Activated T-cell treated with anti-CD3 and anti-CD28 coated beads, Interleukin-2, amount 50 U/mL, for 72 hours (primary cell): Measurements from ENCODE around the gene PTGS2. TPM values are rescaled to one million over a fixed set of nuclear protein-coding genes. Genes with fewer than 3 reads are reported as not detected.

Source experiments
- ATAC-seq, 2 donors: fragments of 150-1000 bp; cut with Tn5 transposase; replicated peaks in 1 of 2; 2 replicates each; pipeline ENCODE4 v1.10.0; 2021; ENCODE audit warnings: moderate library complexity in 2 of 2, mild to moderate bottlenecking in 1 of 2
- DNase-seq, 2 donors: peaks; one replicate each; pipeline ENCODE4 v3.0.0; 2021 to 2022; ENCODE audit warnings: mixed read lengths in 1 of 2
- H3K27ac Mint-ChIP-seq: one replicate; pipeline ENCODE4 v1.8.0; 2022; ENCODE audit warnings: mild to moderate bottlenecking, moderate library complexity, mixed read lengths
- H3K27me3 Mint-ChIP-seq: one replicate; pipeline ENCODE4 v1.8.0; 2022; ENCODE audit warnings: low read depth, mixed read lengths
- H3K36me3 Mint-ChIP-seq, 2 donors: one replicate each; pipeline ENCODE4 v1.8.0; 2022; ENCODE audit warnings: mixed read lengths in 2 of 2, mild to moderate bottlenecking in 1 of 2; ENCODE audit not compliant: insufficient read depth in 2 of 2
- H3K4me1 Mint-ChIP-seq: one replicate; pipeline ENCODE4 v1.8.0; 2022; ENCODE audit warnings: low read depth, mixed read lengths
- H3K4me3 Mint-ChIP-seq, 2 donors: one replicate each; pipeline ENCODE4 v1.8.0; 2022; ENCODE audit warnings: mild to moderate bottlenecking in 2 of 2, mixed read lengths in 2 of 2, moderate library complexity in 2 of 2
- H3K9me3 Mint-ChIP-seq, 2 donors: one replicate each; pipeline ENCODE4 v1.8.0; 2022; ENCODE audit warnings: mixed read lengths in 2 of 2
- total RNA-seq, 2 donors: library from RNA; stranded (reverse); gene quantifications; one replicate each; pipeline ENCODE4 v1.2.3, GENCODE V29; 2022

PTGS2 gene
- 10 to 100 TPM; 10.9 to 32.4 TPM for total RNA-seq

DNA sequence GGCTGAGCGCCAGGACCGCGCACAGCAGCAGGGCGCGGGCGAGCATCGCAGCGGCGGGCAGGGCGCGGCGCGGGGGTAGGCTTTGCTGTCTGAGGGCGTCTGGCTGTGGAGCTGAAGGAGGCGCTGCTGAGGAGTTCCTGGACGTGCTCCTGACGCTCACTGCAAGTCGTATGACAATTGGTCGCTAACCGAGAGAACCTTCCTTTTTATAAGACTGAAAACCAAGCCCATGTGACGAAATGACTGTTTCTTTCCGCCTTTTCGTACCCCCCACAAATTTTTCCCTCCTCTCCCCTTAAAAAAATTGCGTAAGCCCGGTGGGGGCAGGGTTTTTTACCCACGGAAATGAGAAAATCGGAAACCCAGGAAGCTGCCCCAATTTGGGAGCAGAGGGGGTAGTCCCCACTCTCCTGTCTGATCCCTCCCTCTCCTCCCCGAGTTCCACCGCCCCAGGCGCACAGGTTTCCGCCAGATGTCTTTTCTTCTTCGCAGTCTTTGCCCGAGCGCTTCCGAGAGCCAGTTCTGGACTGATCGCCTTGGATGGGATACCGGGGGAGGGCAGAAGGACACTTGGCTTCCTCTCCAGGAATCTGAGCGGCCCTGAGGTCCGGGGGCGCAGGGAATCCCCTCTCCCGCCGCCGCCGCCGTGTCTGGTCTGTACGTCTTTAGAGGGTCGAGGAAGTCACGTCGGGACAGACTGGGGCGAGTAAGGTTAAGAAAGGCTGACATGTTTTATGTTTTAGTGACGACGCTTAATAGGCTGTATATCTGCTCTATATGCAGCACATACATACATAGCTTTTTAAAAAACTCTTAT lies at the start of gene PTGS2:
PTGS2 (minus strand) TSS at position 179 of the 817 bp plus-strand sequence; CDS start at position 46, 133 bp downstream.
- peak; percentile 65 to 76 for DNase-seq
- H3K27ac Mint-ChIP-seq = peak within 1 kb of the TSS; percentile 68
- peak; percentile 97 to 99 for ATAC-seq
- H3K4me3 Mint-ChIP-seq = peak within 1 kb of the TSS; percentile 85 to 92
- peaks cover 0 to 2% of the 10 kb centered on the region in 2 donors for H3K36me3 Mint-ChIP-seq
- no peaks in the 10 kb centered on the region for H3K9me3 Mint-ChIP-seq
- H3K4me1 Mint-ChIP-seq = peaks cover 22% of the 10 kb centered on the region
- H3K27me3 Mint-ChIP-seq = peaks cover 69% of the 10 kb centered on the region

GRCh38 chr1:186722711-186723309 lies 42.6 kb upstream of the PTGS2 start:
- H3K4me1 Mint-ChIP-seq = no peaks in the 10 kb centered on the region
- H3K27ac Mint-ChIP-seq = no peak overlapping the region

GRCh38 chr1:186717286-186717685 lies 37.1 kb upstream of the PTGS2 start:
- Mint-ChIP-seq H3K27me3 (peaks cover 4% of the 10 kb centered on the region), H3K27ac (no peak overlapping the region), H3K9me3 (no peaks in the 10 kb centered on the region), H3K4me1 (no peaks in the 10 kb centered on the region), H3K4me3 (no peak overlapping the region), H3K36me3 (no peaks in the 10 kb centered on the region)
- ATAC-seq (no peak), DNase-seq (no peak)

More at GRCh38 chr1:186722711-186723309, 42.6 kb upstream of the PTGS2 start:
- no peaks in the 10 kb centered on the region for H3K27me3 Mint-ChIP-seq
- no peak overlapping the region for H3K4me3 Mint-ChIP-seq
- peaks cover 2 to 3% of the 10 kb centered on the region in 2 donors for H3K36me3 Mint-ChIP-seq
- peaks cover 9% of the 10 kb centered on the region in 2 donors for H3K9me3 Mint-ChIP-seq
- peak in 1 of 2 donors; percentile 35 for ATAC-seq
- peak; percentile 35 to 41 for DNase-seq

DNA sequence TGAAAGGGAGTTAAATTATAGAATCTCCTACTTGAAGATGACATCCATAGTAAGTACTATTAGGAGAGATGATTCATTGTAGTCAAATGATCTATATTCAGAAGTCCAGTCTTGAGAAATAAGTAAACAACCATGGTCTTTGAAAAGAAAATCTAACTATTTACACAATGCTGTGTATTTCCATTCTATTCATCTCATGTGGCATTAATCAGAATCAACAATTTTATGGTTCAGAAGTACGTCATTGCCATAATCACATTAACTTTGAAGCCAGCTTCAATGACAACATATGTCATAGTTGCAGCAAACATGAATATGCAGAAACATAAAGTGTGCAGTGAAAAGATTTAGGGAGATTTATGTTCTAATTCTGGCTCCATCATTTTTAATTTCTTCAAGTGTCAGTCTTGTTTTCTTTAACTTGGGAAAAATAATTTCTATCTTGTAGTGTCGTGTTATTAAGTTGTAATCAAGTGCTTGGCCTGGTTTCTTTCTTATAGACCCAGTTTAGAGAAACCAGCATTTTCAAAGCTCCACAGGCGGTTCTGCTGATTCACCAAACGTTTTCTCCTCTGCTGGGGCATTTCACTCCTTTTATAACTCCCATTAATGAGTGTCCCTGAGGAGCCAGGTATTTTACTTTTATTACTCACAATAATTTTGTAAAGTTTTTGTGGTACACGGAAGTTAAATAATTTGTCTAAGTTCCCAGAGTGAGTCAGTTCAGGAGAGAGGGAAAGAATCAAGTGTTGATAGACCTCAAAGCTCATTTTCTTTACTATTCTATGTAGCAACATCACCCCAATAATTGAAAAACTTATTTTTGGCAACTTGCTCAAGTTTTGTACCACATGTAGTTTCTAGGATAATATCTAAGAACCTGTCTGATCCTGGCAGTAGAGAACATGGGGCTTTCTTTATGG lies 35.9 kb upstream of the PTGS2 start:
- no peak for DNase-seq
- H3K4me3 Mint-ChIP-seq = no peak overlapping the region
- ATAC-seq = no peak
- H3K27ac Mint-ChIP-seq = no peak overlapping the region
- H3K9me3 Mint-ChIP-seq = no peaks in the 10 kb centered on the region
- H3K4me1 Mint-ChIP-seq = no peaks in the 10 kb centered on the region
- no peaks in the 10 kb centered on the region for H3K36me3 Mint-ChIP-seq
- H3K27me3 Mint-ChIP-seq = peaks cover 8% of the 10 kb centered on the region

DNA sequence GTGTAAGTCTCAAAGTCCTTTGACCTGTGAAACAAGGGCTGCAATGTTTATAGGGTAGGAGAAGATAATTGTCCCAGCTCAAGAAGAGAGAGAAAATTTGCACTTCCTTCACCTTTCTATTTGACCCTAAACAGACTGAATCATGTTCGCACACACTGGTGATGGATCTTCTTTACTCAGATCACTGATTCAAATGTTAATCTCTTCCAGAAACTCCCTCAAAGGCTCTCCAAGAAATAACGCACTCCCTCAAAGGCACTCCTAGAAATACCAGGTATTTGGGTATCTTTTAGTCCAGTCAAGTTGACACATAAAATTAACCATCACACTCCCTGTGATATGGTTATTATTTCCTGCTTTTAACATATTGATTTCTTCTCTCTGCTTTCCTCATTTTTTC lies 30.5 kb upstream of the PTGS2 start:
- no peak for ATAC-seq
- no peaks in the 10 kb centered on the region for H3K36me3 Mint-ChIP-seq
- no peak overlapping the region for H3K4me3 Mint-ChIP-seq
- H3K27ac Mint-ChIP-seq = no peak overlapping the region
- H3K9me3 Mint-ChIP-seq = no peaks in the 10 kb centered on the region
- DNase-seq = no peak
- no peaks in the 10 kb centered on the region for H3K4me1 Mint-ChIP-seq
- peaks cover 8% of the 10 kb centered on the region for H3K27me3 Mint-ChIP-seq

GRCh38 chr1:186708694-186709097 lies 28.5 kb upstream of the PTGS2 start:
- ATAC-seq (no peak), DNase-seq (no peak)
- Mint-ChIP-seq H3K36me3 (no peaks in the 10 kb centered on the region), H3K27me3 (peaks cover 8% of the 10 kb centered on the region), H3K4me3 (no peak overlapping the region), H3K9me3 (no peaks in the 10 kb centered on the region), H3K4me1 (no peaks in the 10 kb centered on the region), H3K27ac (no peak overlapping the region)

DNA sequence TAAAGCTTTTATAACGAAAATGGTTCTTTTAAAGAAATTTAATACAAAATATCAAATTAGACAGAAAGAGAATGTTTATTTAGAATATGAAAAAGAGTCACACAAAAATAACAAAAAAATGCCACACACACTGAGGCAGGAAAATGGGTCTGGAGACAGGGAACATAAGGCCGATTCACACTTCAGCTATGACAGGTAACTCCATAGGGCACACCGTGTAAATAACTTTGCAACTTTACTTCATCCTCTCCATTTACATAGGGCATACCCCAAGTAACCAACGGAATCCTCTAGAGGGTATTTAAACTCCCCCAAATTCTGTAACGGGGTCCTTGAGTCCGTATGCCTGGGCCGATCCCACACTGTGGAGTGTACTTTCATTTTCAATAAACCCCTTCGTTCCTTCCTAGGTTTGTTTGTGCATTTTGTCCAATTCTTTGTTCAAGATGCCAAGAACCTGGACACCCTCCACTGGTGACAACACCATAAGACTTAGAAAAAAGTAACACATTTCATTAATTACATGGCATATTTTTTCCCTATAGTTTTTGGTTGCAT lies 23.1 kb upstream of the PTGS2 start:
- Mint-ChIP-seq H3K4me3 (no peak overlapping the region), H3K9me3 (no peaks in the 10 kb centered on the region), H3K27me3 (no peaks in the 10 kb centered on the region), H3K36me3 (no peaks in the 10 kb centered on the region), H3K4me1 (no peaks in the 10 kb centered on the region), H3K27ac (no peak overlapping the region)
- ATAC-seq (no peak), DNase-seq (no peak)

DNA sequence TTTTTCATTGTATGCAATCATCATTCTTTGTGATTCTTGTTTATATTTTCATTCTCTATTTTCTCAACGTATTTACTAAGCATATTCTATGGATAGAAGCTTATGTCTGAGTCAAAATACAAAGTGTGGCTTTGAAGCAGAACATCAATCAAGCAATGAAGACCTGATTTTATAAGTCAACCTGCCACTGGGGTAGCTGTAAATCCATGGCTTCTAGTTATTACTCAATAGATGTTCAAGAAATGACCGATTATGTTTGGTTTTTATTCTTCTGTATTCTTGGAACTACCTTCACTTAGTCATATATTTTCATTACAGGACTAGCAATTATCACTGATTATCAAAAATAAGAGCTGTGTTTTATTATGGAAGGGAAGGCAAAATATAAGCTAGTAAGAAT lies 20.5 kb upstream of the PTGS2 start:
- ATAC-seq = peak; percentile 62 to 75
- no peaks in the 10 kb centered on the region for H3K4me1 Mint-ChIP-seq

GRCh38 chr1:186699519-186699918 lies 19.3 kb upstream of the PTGS2 start:
- ATAC-seq = no peak
- Mint-ChIP-seq H3K4me1 (no peaks in the 10 kb centered on the region), H3K27ac (no peak overlapping the region), H3K9me3 (no peaks in the 10 kb centered on the region), H3K36me3 (no peaks in the 10 kb centered on the region), H3K4me3 (no peak overlapping the region), H3K27me3 (peaks cover 12% of the 10 kb centered on the region)
- DNase-seq = no peak

More for the DNA sequence above, 20.5 kb upstream of the PTGS2 start:
- Mint-ChIP-seq H3K27me3 (peaks cover 7% of the 10 kb centered on the region), H3K4me3 (no peak overlapping the region), H3K9me3 (no peaks in the 10 kb centered on the region), H3K27ac (peak overlapping the region; percentile 89), H3K36me3 (no peaks in the 10 kb centered on the region)
- no peak for DNase-seq

DNA sequence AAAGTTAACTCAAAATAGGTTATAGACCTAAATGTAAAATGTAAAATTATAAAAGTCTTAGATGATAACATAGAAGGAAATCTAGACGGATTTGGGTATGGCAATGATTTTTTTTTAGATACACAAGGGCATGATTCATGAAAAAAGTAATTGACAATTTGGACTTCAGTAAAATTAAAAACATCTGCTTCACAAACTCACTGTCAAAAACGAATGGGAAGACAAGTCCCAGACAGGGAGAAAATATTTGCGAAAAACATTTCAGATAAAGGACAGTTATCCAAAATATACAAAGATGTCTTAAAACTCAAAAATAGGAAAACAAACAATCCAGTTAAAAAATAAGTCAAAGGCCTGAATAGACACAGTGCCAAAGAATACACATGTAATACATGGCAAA lies 9.7 kb upstream of the PTGS2 start:
- H3K27me3 Mint-ChIP-seq = peaks cover 19% of the 10 kb centered on the region
- H3K36me3 Mint-ChIP-seq = peaks cover 0 to 2% of the 10 kb centered on the region in 2 donors
- no peak overlapping the region for H3K27ac Mint-ChIP-seq
- DNase-seq = no peak
- peaks cover 2% of the 10 kb centered on the region in 2 donors for H3K9me3 Mint-ChIP-seq
- ATAC-seq = no peak
- H3K4me3 Mint-ChIP-seq = no peak overlapping the region
- H3K4me1 Mint-ChIP-seq = no peaks in the 10 kb centered on the region

GRCh38 chr1:186689376-186689775 lies 9.2 kb upstream of the PTGS2 start:
- no peak overlapping the region for H3K27ac Mint-ChIP-seq
- H3K4me1 Mint-ChIP-seq = no peaks in the 10 kb centered on the region
- no peak overlapping the region for H3K4me3 Mint-ChIP-seq
- ATAC-seq (no peak), DNase-seq (no peak)
- H3K9me3 Mint-ChIP-seq = peaks cover 2% of the 10 kb centered on the region in 2 donors
- H3K36me3 Mint-ChIP-seq = peaks cover 0 to 2% of the 10 kb centered on the region in 2 donors
- H3K27me3 Mint-ChIP-seq = peaks cover 19% of the 10 kb centered on the region

GRCh38 chr1:186683652-186684410 lies 3.6 kb upstream of the PTGS2 start:
- Mint-ChIP-seq H3K4me3 (no peak overlapping the region), H3K27me3 (peaks cover 67% of the 10 kb centered on the region), H3K27ac (no peak overlapping the region), H3K4me1 (peaks cover 22% of the 10 kb centered on the region), H3K36me3 (peaks cover 2% of the 10 kb centered on the region in 2 donors), H3K9me3 (peaks cover 0 to 2% of the 10 kb centered on the region in 2 donors)
- ATAC-seq = no peak
- DNase-seq = no peak
